HFF-Myc (cell line): Measurements from ENCODE around the gene ENTHD1.

Source experiments
- DNase-seq: peaks from one replicate; pipeline ENCODE4 v3.0.0-alpha.2; 2011; ENCODE audit warnings: low read depth; ENCODE audit errors: extremely low read depth
- H3K4me3 ChIP-seq: replicated peaks from 2 replicates; pipeline ENCODE4 v1.5.1; 2011; ENCODE audit warnings: low read depth, mild to moderate bottlenecking, control low read depth, low read length
- CTCF ChIP-seq: IDR thresholded peaks from 2 replicates; pipeline ENCODE4 v1.5.1; 2012; ENCODE audit warnings: mild to moderate bottlenecking, low read depth, low read length, control low read depth; ENCODE audit errors: missing control alignments

ENTHD1 gene

DNA sequence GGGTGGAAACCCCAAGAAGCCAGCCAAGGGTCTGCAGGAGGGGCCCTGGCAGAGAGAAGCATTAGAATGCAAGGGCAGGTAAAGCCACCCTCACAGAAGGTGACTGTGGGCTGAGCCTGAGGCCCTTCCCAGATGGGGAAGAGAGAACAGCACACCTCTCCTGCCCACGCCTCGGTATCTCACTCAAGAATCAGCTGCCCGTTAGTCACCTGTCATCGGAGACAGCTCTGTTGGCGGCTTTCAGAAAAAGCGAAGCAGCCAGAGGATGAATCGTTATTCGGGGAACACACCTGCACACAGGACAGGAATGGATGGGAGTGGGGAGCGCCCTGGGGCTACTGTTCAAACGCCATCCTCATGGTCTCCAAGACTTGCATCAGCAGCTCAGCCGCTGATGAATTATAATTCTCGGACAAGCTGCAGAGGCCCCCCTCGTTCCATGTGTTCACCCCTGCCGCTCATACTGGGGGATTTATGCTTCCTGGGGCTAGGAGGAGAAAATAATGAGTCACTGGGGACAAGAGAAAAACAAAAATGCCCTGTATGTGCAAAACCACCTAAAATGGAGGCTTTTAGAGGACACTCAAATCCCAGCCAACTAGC, 45.0 kb upstream of the ENTHD1 start:
- no peak for DNase-seq
- no peak for TF ChIP-seq CTCF

GRCh38 chr22:39937906-39938305, 44.3 kb upstream of the ENTHD1 start:
- TF ChIP-seq CTCF: no peak
- no peak overlapping the region for H3K4me3 ChIP-seq
- DNase-seq: no peak

More for the DNA sequence above, 45.0 kb upstream of the ENTHD1 start:
- H3K4me3 ChIP-seq: no peak overlapping the region

DNA sequence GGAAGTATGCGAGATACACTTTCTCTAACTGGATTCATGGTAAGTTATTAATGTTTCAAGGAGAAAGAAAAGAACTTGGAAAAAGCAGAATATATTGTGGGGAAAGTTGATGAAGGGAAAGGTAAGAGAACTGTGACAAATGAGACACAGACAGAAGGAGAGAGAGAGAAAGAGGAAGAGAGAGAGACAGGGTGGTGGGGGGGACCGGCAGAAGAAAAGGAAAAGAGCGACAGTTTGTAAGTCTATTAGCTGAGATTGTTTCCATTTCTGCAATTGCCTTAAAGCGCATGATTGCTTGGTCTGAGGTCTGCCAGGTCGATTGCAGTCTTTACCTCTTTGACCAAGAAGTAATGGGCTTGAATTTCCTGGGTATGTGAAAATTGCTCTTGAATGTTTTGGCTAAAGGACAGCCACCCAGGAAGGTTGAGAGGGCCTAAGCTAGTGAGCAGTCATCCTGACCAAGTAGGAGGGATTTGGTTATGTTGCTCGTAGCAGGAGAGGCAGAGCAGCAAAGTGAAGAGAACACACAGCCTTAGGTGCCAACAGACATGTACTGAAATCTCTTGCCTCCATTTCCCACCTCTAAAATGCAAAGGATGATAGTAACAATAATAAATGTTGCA, 43.1 kb upstream of the ENTHD1 start:
- DNase-seq: no peak
- TF ChIP-seq CTCF: no peak

GRCh38 chr22:39935612-39936011, 42.1 kb upstream of the ENTHD1 start:
- H3K4me3 ChIP-seq: no peak overlapping the region
- no peak for TF ChIP-seq CTCF
- no peak for DNase-seq

More for the DNA sequence above, 43.1 kb upstream of the ENTHD1 start:
- no peak overlapping the region for H3K4me3 ChIP-seq

DNA sequence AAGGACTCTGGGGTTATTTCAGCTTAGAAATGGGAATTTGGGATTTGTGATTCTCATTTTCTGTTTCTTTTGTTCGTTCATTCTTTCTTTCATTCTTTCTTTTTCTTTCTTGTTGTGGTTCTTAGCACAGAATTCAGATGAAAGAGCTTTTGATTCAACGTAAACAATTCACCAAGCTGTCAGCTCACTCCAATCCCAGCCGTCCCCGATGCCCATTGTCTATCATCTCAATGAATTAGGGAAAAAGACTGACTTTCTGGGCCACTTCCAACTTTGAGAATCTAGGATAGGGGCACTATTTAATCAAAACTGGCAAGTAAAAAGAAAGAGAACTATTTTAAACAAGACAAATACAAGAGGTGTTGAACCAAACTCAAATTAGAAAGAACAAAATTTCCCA, 41.6 kb upstream of the ENTHD1 start:
- DNase-seq: no peak
- TF ChIP-seq CTCF: no peak
- H3K4me3 ChIP-seq: no peak overlapping the region

DNA sequence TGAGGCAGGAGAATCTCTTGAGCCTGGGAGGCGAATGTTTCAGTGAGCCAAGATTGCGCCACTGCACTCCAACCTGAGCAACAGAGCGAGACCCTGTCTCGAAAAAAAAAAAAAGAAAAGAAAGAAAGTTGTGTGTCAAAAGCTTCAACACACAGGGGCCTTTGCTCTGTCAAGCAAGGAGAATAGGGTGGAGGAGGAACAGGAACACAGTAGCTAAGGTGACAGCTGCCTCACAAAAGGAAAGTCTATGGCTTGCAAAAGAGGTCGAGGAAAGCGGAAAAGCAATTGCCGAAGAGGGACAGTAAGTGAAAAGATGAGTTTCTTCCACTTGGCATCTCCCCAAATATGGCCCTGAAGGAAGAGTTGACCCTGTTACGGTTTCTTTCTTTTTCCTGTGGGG, 40.2 kb upstream of the ENTHD1 start:
- no peak overlapping the region for H3K4me3 ChIP-seq
- no peak for DNase-seq
- TF ChIP-seq CTCF: no peak
